Activated naive CD8-positive, alpha-beta T cell treated with anti-CD3 and anti-CD28 coated beads, Interleukin-2, amount 50 U/mL, for 24 hours (primary cell): ENCODE results near the gene STX8.

Experiments
- ATAC-seq: fragments of 150-1000 bp; cut with Tn5 transposase; one replicate; pipeline ENCODE4 v1.10.0; 2021
- DNase-seq: peaks from one replicate; pipeline ENCODE4 v3.0.0; 2021
- H3K27ac Mint-ChIP-seq: one replicate; pipeline ENCODE4 v1.8.0; 2021; ENCODE audit warnings: mild to moderate bottlenecking, mixed read lengths
- H3K27me3 Mint-ChIP-seq: one replicate; pipeline ENCODE4 v1.8.0; 2021; ENCODE audit warnings: mixed read lengths
- H3K36me3 Mint-ChIP-seq: one replicate; pipeline ENCODE4 v1.8.0; 2021; ENCODE audit warnings: low read depth, mixed read lengths
- H3K4me1 Mint-ChIP-seq: one replicate; pipeline ENCODE4 v1.8.0; 2021; ENCODE audit warnings: mixed read lengths
- H3K4me3 Mint-ChIP-seq: one replicate; pipeline ENCODE4 v1.8.0; 2021; ENCODE audit warnings: mild to moderate bottlenecking, moderate library complexity, mixed read lengths
- H3K9me3 Mint-ChIP-seq: one replicate; pipeline ENCODE4 v1.8.0; 2021; ENCODE audit warnings: mixed read lengths

Gene STX8

GRCh38 chr17:9499041-9499440, 76.6 kb downstream of the STX8 start:
- Mint-ChIP-seq H3K4me1 (no peaks in the 10 kb centered on the region), H3K27ac (no peak overlapping the region), H3K36me3 (peaks cover 17% of the 10 kb centered on the region), H3K27me3 (no peaks in the 10 kb centered on the region), H3K4me3 (no peak overlapping the region), H3K9me3 (no peaks in the 10 kb centered on the region)
- DNase-seq (no peak), ATAC-seq (no peak)

- ATAC-seq: no peak
- no peaks in the 10 kb centered on the region for H3K4me1 Mint-ChIP-seq
- H3K27ac Mint-ChIP-seq: no peak overlapping the region
- peaks cover 17% of the 10 kb centered on the region for H3K36me3 Mint-ChIP-seq
- H3K27me3 Mint-ChIP-seq: no peaks in the 10 kb centered on the region
- H3K9me3 Mint-ChIP-seq: no peaks in the 10 kb centered on the region
- DNase-seq: no peak
- no peak overlapping the region for H3K4me3 Mint-ChIP-seq
These were observed 77.1 kb downstream of the STX8 start for GRCh38 chr17:9498490-9498889.

- peaks cover 27% of the 10 kb centered on the region for H3K36me3 Mint-ChIP-seq
- ATAC-seq (no peak), DNase-seq (no peak)
- H3K27me3 Mint-ChIP-seq: no peaks in the 10 kb centered on the region
- no peaks in the 10 kb centered on the region for H3K4me1 Mint-ChIP-seq
- no peaks in the 10 kb centered on the region for H3K9me3 Mint-ChIP-seq
- no peak overlapping the region for H3K27ac Mint-ChIP-seq
- H3K4me3 Mint-ChIP-seq: no peak overlapping the region
These were observed 87.1 kb downstream of the STX8 start for GRCh38 chr17:9488556-9488955.

GRCh38 chr17:9487406-9487805, 88.2 kb downstream of the STX8 start:
- no peaks in the 10 kb centered on the region for H3K27me3 Mint-ChIP-seq
- ATAC-seq: no peak
- H3K36me3 Mint-ChIP-seq: peaks cover 26% of the 10 kb centered on the region
- H3K27ac Mint-ChIP-seq: no peak overlapping the region
- H3K4me1 Mint-ChIP-seq: no peaks in the 10 kb centered on the region
- no peaks in the 10 kb centered on the region for H3K9me3 Mint-ChIP-seq
- H3K4me3 Mint-ChIP-seq: no peak overlapping the region
- DNase-seq: no peak

GRCh38 chr17:9484789-9485188, 90.8 kb downstream of the STX8 start:
- no peak for ATAC-seq
- no peak for DNase-seq
- Mint-ChIP-seq H3K9me3 (no peaks in the 10 kb centered on the region), H3K36me3 (peaks cover 18% of the 10 kb centered on the region), H3K27me3 (no peaks in the 10 kb centered on the region), H3K27ac (no peak overlapping the region), H3K4me1 (no peaks in the 10 kb centered on the region), H3K4me3 (no peak overlapping the region)

- Mint-ChIP-seq H3K4me1 (no peaks in the 10 kb centered on the region), H3K4me3 (no peak overlapping the region), H3K9me3 (no peaks in the 10 kb centered on the region), H3K27me3 (no peaks in the 10 kb centered on the region), H3K36me3 (peaks cover 2% of the 10 kb centered on the region), H3K27ac (no peak overlapping the region)
- DNase-seq (no peak), ATAC-seq (no peak)
These were observed 95.7 kb downstream of the STX8 start for GRCh38 chr17:9479964-9480363.

- Mint-ChIP-seq H3K27me3 (no peaks in the 10 kb centered on the region), H3K4me1 (peaks cover under 1% of the 10 kb centered on the region), H3K9me3 (no peaks in the 10 kb centered on the region), H3K4me3 (no peak overlapping the region), H3K36me3 (no peaks in the 10 kb centered on the region), H3K27ac (no peak overlapping the region)
- DNase-seq: no peak
- no peak for ATAC-seq
These were observed 96.7 kb downstream of the STX8 start for GRCh38 chr17:9478889-9479288.

GRCh38 chr17:9475101-9475658, 100.4 kb downstream of the STX8 start:
- Mint-ChIP-seq H3K27ac (no peak overlapping the region), H3K4me3 (no peak overlapping the region), H3K36me3 (peaks cover 1% of the 10 kb centered on the region), H3K27me3 (no peaks in the 10 kb centered on the region), H3K9me3 (no peaks in the 10 kb centered on the region), H3K4me1 (peaks cover 27% of the 10 kb centered on the region)
- DNase-seq: no peak
- ATAC-seq: no peak

- Mint-ChIP-seq H3K4me1 (peaks cover 41% of the 10 kb centered on the region), H3K27ac (no peak overlapping the region), H3K9me3 (no peaks in the 10 kb centered on the region), H3K36me3 (peaks cover 1% of the 10 kb centered on the region), H3K4me3 (no peak overlapping the region), H3K27me3 (no peaks in the 10 kb centered on the region)
- DNase-seq (no peak), ATAC-seq (no peak)
These were observed 101.9 kb downstream of the STX8 start for GRCh38 chr17:9473711-9474110.

GRCh38 chr17:9472541-9472940, 103.1 kb downstream of the STX8 start:
- no peak for ATAC-seq
- Mint-ChIP-seq H3K36me3 (peaks cover 1% of the 10 kb centered on the region), H3K4me1 (peaks cover 41% of the 10 kb centered on the region), H3K27me3 (no peaks in the 10 kb centered on the region), H3K4me3 (no peak overlapping the region), H3K27ac (no peak overlapping the region), H3K9me3 (no peaks in the 10 kb centered on the region)
- DNase-seq: no peak

GRCh38 chr17:9472094-9472493, 103.5 kb downstream of the STX8 start:
- ATAC-seq (no peak), DNase-seq (peak; percentile 2)
- Mint-ChIP-seq H3K27ac (no peak overlapping the region), H3K36me3 (peaks cover 1% of the 10 kb centered on the region), H3K4me1 (peaks cover 41% of the 10 kb centered on the region), H3K27me3 (no peaks in the 10 kb centered on the region), H3K4me3 (no peak overlapping the region), H3K9me3 (no peaks in the 10 kb centered on the region)

GRCh38 chr17:9470171-9470570, 105.4 kb downstream of the STX8 start:
- Mint-ChIP-seq H3K4me3 (peak overlapping the region; percentile 34), H3K9me3 (no peaks in the 10 kb centered on the region), H3K4me1 (peaks cover 41% of the 10 kb centered on the region), H3K27ac (peak overlapping the region; percentile 79), H3K27me3 (no peaks in the 10 kb centered on the region), H3K36me3 (peaks cover 1% of the 10 kb centered on the region)
- DNase-seq (no peak), ATAC-seq (peak; percentile 87)

GRCh38 chr17:9468937-9469336, 106.7 kb downstream of the STX8 start:
- Mint-ChIP-seq H3K9me3 (no peaks in the 10 kb centered on the region), H3K4me3 (no peak overlapping the region), H3K27ac (peak overlapping the region; percentile 79), H3K4me1 (peaks cover 45% of the 10 kb centered on the region), H3K27me3 (no peaks in the 10 kb centered on the region), H3K36me3 (peaks cover 5% of the 10 kb centered on the region)
- ATAC-seq (no peak), DNase-seq (no peak)

- Mint-ChIP-seq H3K27ac (no peak overlapping the region), H3K27me3 (no peaks in the 10 kb centered on the region), H3K36me3 (peaks cover 5% of the 10 kb centered on the region), H3K4me3 (no peak overlapping the region), H3K4me1 (peaks cover 41% of the 10 kb centered on the region), H3K9me3 (no peaks in the 10 kb centered on the region)
- ATAC-seq (no peak), DNase-seq (no peak)
These were observed 107.1 kb downstream of the STX8 start for GRCh38 chr17:9468532-9468931.

- no peak for ATAC-seq
- Mint-ChIP-seq H3K9me3 (no peaks in the 10 kb centered on the region), H3K4me3 (no peak overlapping the region), H3K36me3 (peaks cover 3% of the 10 kb centered on the region), H3K27ac (no peak overlapping the region), H3K4me1 (peaks cover 35% of the 10 kb centered on the region), H3K27me3 (no peaks in the 10 kb centered on the region)
- no peak for DNase-seq
These were observed 108.1 kb downstream of the STX8 start for GRCh38 chr17:9467518-9467917.
